Thyroid gland (tissue), 4 donors: Measurements from ENCODE around the gene IGFN1.

Experiments
- POLR2A ChIP-seq, 2 donors: fragments of 450-650 bp; IDR thresholded peaks; one replicate each; pipeline ENCODE4 v1.6.1; 2017; ENCODE audit warnings: antibody characterized with exemption in 2 of 2, mild to moderate bottlenecking in 2 of 2, moderate library complexity in 1 of 2
- TF ChIP-seq, protein P1 (sequence below), 6 experiments: fragments of 200-600 bp in 3 of 6; fragments of 450-650 bp in 3 of 6; sonication (generic) in 3 of 6; IDR thresholded peaks; one replicate each; pipeline ENCODE4 v1.5.1; 2016 to 2019; ENCODE audit warnings: antibody characterized with exemption in 6 of 6, mild to moderate bottlenecking in 2 of 6, inconsistent platforms in 1 of 6, moderate library complexity in 1 of 6

DNA sequence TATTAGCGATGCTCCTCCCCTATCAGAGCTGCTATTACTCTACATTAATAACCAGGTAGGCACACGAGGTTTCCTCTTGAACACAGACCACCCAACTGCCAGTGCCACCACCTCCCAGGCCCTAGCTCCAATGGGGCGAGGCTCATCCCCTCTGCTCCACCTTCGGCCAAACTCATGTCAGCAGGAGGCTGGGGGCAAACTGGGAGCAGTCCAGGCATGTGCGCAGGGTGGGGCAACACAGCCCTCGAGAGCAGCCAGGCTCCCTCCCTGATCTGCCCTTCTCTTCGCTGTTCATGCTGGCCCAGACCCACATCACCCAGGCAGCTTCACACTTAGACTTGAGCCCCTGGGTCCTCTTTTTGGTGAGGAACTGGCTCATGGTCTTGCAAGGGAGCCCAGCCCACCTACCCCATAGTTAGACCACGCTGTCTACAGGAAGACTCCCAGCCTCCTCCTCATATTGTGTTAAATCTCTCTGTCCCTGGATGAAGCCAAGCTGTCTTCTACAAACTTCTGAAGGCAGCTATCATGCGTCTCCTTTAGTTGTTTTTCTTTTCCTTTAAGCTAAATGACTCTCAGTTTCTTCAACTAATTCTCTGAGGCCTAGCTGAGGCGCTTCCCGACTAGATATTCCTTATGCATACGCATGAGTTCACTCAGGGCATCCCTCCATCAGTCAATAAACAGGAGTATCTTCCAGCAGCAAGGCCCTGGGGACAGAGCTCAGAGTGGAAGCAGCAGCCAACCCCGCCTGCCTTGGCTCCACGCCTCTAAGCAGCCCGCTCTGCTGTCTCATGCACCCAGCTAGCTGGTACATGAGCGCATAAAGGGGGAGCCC is 48.4 kb upstream of the IGFN1 start:
- TF ChIP-seq POLR2A (IDR thresholded peaks at IDR 0.05): no peak
- TF ChIP-seq, protein P1, sequence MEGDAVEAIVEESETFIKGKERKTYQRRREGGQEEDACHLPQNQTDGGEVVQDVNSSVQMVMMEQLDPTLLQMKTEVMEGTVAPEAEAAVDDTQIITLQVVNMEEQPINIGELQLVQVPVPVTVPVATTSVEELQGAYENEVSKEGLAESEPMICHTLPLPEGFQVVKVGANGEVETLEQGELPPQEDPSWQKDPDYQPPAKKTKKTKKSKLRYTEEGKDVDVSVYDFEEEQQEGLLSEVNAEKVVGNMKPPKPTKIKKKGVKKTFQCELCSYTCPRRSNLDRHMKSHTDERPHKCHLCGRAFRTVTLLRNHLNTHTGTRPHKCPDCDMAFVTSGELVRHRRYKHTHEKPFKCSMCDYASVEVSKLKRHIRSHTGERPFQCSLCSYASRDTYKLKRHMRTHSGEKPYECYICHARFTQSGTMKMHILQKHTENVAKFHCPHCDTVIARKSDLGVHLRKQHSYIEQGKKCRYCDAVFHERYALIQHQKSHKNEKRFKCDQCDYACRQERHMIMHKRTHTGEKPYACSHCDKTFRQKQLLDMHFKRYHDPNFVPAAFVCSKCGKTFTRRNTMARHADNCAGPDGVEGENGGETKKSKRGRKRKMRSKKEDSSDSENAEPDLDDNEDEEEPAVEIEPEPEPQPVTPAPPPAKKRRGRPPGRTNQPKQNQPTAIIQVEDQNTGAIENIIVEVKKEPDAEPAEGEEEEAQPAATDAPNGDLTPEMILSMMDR (IDR thresholded peaks at IDR 0.05): no peak
